DMS153 (cell line): ENCODE results near the gene SOX30.
A peak's percentile ranks its signal among the peaks of the same experiment; 100 is the strongest.

ENCODE experiments used
- DNase-seq: peaks from one replicate; lab custom pipeline; 2025; lab: John Stamatoyannopoulos, UW

Gene SOX30

GRCh38 chr5:157659868-157660660, 7.8 kb upstream of the SOX30 start:
- DNase-seq, result no peak

- no peak for DNase-seq
These were observed 6.7 kb upstream of the SOX30 start for GRCh38 chr5:157658893-157659292.

- DNase-seq, result no peak
These were observed 5.3 kb upstream of the SOX30 start for GRCh38 chr5:157657516-157657915.

GRCh38 chr5:157651623-157652376, 438 bp downstream of the SOX30 start:
- peak; percentile 89 for DNase-seq

- no peak for DNase-seq
These were observed 1.1 kb downstream of the SOX30 start for GRCh38 chr5:157650991-157651611.

- DNase-seq, result no peak
These were observed 3.1 kb downstream of the SOX30 start for GRCh38 chr5:157649101-157649500.

- DNase-seq, result no peak
These were observed 3.8 kb downstream of the SOX30 start for GRCh38 chr5:157648275-157648990.

- DNase-seq, result no peak
These were observed 11.7 kb downstream of the SOX30 start for GRCh38 chr5:157640406-157641066.

- DNase-seq, result no peak
These were observed 21.9 kb downstream of the SOX30 start for GRCh38 chr5:157630341-157630740.

- DNase-seq, result no peak
These were observed 25.4 kb downstream of the SOX30 start for GRCh38 chr5:157626831-157627230.

- no peak for DNase-seq
These were observed 28.1 kb downstream of the SOX30 start for GRCh38 chr5:157624144-157624543.

GRCh38 chr5:157620776-157621175, 31.5 kb downstream of the SOX30 start:
- no peak for DNase-seq

GRCh38 chr5:157618191-157618765, 34.0 kb downstream of the SOX30 start:
- DNase-seq, result no peak

- DNase-seq, result no peak
These were observed 35.5 kb downstream of the SOX30 start for GRCh38 chr5:157616785-157617184.

- DNase-seq, result no peak
These were observed 38.6 kb downstream of the SOX30 start for GRCh38 chr5:157613385-157614245.

- no peak for DNase-seq
These were observed 39.7 kb downstream of the SOX30 start for GRCh38 chr5:157612581-157612980.

GRCh38 chr5:157611571-157612476, 40.4 kb downstream of the SOX30 start:
- DNase-seq, result peak; percentile 40

GRCh38 chr5:157610990-157611389, 41.2 kb downstream of the SOX30 start:
- DNase-seq, result no peak

GRCh38 chr5:157608972-157609565, 43.2 kb downstream of the SOX30 start:
- no peak for DNase-seq
